HG02852 (cell line): ENCODE data around the gene LAMA3.
"Not testable (repeated sequence)": the region's sequence is repeated elsewhere in the genome, so short reads cannot be mapped to it uniquely, and the experiment has no call there.

Source experiments
- ATAC-seq: cut with Tn5 transposase; IDR thresholded peaks from one replicate; pipeline ENCODE4 v1.9.1; 2021; ENCODE audit warnings: mild to moderate bottlenecking, moderate library complexity; ENCODE audit not compliant: unreplicated experiment

Gene LAMA3

DNA sequence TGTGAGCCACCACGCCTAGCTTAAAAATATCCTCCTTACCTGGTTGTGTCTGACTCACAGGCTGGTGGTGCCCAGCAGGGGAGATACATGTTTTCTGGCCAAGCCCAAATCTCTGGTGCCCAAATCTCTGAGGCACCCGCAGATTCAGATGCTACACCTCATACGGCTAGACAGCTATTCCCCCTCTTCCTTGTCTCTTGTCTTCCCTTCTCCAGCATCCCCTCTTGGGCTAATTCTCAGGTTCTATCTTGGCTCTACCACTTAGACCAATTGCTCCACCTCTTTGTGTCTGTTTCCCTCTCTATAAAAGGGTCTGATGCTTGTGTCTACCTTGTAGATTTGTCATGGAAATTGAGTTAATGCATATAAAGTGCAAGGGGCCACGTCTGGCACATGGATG lies 13.4 kb downstream of the LAMA3 start:
- no peak for ATAC-seq

DNA sequence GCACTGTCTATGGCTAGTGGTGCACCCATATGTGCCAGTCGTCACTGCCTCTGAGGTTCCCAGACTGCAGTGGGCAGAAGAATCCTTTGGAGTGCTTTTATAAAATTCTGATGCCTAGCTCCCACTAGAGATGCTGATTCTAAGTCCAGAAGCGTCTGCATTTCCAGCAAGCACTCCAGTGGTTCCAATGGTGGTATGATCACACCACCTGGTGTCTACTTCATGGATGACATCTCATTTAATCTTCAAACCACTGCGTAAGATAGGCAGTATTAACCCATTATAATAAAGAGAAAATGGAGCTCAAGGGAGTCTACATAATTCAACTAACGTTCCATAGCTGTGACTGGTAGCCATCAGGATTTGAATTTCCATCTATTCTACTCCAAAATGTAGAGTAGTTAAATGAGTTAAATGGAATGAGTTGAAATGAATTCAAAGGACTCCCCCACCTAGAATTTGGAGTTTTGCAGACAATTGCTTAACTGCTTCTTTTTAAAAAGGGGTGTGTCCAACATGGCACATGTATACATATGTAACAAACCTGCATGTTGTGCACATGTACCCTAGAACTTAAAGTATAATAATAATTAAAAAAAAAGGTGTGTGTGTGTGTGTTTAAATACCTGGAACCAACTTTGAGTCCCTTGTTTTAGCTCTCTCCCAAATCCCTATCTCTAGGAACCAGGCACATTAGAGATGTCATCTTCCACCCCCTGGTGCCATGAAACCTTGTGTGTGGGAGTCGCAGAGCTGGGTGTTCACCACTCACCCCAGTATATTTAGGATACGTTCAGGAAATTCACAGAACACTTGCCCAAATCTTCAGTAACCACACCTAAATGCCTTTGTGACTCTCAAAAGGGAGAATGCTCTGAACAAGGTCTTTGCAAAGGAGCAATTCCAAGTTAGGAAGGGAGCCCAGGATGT lies 14.1 kb downstream of the LAMA3 start:
- ATAC-seq = no peak

DNA sequence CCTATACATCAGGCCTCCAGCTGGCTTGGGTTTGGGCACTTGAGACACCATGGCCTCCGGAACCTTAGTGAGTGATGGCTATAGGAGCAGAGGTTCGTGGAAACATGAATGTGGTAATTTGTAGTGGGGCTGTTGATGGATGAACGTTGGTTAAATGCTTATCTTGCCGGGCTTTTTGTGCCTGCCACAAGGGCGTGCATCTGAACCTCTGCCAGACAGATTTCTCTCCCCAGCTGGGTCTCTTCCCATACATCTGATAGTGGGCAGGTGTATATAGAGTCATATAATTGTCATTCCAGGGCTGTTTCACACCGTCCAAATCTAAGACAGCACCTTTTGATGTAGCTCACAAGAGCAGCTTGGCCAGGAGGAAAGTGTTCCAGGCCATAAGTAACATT lies 14.7 kb downstream of the LAMA3 start:
- no peak for ATAC-seq

DNA sequence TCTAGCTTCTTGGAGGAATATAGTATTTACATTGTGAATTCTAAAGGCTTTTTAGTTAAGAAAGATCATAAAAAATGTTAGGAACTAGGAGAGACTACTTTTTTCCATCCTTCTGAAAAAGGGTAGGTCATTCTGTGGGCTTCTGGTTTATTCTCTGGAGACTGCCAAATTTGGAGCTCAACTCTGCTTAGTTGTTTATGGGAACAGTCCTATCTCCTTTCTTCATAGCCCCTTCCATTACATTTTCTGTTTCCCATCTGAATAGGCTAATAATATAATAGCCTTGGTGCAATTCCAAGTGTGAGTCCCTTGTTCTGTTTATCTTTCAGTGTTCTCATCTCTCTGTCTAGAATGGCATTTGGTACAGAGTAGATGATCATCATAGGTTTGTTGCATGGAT lies 15.6 kb downstream of the LAMA3 start:
- ATAC-seq = no peak

DNA sequence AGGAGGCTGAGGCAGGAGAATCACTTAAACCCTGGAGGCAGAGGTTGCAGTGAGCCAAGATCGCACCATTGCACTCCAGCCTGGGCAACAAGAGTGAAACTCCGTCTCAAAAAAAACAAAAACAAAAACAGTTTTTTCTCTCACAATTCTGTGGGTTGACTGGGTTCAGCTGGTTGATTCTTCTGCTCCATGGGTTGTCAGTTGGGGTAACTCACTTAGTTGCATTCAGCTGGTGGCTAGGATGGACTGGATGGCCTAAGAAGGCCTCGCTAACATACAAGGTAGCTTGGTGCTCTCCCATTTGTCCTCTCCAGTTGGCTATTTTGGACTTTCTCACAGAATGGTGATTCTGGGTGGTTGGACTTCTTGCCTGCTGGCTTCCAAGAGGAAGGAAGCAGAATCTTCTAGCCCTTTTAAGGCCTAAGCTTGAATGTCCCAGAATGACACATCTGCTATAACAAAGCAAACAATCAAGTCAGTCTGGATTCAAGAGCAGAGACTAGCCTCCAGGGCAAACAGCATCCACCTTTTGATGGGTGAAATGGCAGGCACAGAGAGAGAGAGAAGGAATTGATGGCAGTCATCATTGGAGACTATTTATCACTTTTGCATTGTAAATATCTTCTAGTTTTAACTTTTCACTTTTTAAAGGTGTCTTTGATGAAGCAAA lies 17.9 kb downstream of the LAMA3 start:
- no peak for ATAC-seq

DNA sequence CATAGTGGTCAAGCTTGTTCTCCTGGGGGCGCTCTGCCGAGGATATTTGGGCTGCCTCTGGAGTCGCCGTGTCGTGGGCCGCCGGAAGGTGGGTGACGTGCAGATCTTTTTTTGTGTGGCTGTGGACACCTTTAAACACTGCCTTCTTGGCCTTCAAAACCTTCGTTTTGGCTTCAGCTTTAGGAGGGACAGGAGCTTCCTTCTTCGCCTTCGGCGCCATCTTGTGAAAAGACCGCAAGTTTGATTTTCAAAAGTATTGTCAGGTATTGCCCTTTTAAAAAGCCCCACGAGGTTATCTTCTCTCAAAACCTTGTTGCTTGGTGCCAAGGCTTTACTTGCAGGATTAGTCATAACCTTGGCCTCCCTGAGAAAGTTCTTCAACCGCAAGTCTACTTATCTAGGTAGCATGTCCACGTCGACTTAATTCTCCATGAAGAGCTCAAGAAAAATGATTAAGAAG lies 20.8 kb downstream of the LAMA3 start:
- ATAC-seq = no peak

DNA sequence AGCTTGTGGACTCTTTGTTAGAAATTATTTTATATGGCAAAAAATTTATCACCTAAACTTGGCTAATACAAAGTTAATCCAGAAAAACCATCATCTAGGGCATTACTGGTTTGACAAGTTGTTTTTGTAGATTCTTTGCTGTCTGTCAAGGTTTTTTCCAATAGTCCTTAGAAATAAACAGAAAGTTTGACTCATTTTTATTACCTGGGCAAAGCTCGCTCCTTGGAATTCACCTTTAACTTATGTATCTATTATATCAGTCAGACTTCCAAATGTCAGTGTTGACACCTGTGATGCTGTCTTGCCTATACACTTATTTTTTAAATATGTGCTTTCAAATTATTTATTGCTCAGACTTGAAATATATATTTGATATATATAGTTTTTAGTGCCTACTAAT lies 21.7 kb downstream of the LAMA3 start:
- no peak for ATAC-seq

DNA sequence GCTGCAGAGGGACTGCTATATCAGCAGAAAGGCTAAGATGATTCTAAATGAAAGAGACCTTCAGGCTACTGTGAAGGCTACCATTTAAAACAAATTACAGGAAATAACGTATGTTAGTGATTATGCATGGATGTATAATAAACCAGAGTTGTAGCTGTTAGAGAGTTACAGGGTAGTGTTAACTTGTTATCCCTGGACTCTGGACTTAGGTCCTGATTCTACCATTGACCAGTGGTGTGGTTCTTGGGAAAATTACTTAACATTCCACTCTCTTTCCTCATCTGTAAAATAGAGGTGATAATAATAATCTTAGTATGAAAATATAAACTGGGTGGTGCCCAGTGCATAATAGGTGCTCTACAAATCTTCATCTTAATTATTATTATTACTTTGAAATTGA lies 22.2 kb downstream of the LAMA3 start:
- ATAC-seq = no peak

DNA sequence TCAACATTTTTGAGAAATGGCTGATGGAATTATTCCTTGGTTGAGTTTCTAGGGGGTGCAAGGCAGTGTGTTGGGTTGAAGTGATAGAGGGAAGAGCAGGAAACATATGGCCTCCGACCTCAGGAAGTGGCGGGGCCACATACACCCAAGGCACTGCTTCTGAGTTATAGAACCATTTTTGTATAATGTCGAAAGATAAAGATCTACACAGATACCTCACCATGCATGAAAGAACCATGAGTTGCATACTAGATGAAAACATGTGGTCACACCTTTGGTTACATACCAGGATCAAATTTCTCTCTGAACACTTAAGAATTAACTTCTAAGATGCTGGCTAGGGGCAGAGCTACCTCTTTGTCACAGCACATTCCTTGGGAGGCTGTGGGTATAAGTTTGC lies 23.2 kb downstream of the LAMA3 start:
- no peak for ATAC-seq

DNA sequence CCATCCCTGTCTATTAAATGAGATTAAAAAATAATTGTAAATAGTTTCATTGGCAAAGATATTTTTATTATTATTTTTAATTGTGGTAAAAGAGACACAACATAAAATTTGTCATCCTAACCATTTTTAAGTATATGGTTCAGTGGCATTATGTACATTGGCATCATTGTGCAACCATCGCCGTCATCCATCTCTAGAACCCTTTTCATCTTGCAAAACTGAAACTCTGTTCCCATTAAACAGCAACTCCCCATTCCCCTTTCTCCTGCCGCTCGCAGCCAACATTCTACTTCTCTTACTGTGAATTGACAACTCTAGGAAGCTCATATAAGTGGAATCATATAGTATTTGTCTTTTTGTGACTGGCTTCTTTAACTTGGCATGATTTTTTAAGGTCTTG lies 25.3 kb downstream of the LAMA3 start:
- ATAC-seq = no peak

DNA sequence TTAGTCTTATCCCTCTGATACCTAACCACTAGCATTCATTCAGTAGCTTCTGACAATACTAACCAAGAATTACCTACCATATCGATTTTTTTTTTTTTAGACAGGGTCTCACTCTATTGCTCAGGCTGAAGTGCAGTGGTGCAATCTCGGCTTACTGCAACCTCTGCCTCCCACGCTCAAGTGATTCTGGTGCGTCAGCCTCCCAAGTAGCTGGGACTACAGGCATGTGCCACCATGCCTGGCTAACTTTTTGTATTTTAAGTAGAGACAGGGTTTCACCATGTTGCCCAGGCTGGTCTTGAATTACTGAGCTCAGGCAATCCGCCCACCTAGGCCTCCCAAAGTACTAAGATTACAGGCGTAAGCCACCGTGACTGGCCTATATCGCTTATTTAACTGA lies 26.8 kb downstream of the LAMA3 start:
- ATAC-seq = not testable (repeated sequence)

DNA sequence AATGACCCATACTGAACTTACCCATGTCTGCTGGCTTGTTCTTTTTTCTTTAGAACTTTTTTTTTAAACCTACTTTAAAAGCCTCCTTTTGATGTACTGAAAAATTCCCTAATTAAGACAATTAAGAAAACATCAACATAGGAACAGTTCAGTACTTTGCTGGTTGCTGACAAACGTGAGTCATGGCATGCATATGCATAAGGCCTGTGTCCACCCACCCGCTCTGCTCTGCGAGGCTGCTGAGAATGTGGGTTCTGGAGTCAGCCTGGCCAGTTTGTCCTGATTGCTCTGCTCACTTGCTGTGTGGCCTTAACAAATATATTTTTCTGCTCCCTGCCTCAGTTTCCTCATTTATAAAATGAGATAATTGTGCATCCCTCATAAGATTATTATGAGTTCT lies 27.3 kb downstream of the LAMA3 start:
- ATAC-seq = no peak

DNA sequence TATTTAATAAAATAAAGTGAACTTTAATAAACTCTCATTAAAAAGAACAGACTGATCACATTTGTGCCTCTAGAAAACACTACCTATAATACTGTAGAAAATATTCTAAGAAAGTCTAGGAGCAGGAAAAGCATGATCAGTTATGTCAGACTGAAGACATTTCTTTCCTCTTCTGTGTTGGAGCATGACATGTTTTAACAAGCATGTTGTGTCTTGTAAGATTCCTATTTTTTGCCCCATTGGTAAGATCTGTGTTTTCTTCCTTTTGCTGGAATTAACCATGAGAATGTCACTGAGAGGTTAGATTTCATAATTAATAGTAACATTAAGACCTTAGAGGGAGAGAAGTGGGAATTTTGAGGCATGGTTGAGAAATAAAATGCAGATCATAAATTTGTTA lies 27.7 kb downstream of the LAMA3 start:
- ATAC-seq = no peak

DNA sequence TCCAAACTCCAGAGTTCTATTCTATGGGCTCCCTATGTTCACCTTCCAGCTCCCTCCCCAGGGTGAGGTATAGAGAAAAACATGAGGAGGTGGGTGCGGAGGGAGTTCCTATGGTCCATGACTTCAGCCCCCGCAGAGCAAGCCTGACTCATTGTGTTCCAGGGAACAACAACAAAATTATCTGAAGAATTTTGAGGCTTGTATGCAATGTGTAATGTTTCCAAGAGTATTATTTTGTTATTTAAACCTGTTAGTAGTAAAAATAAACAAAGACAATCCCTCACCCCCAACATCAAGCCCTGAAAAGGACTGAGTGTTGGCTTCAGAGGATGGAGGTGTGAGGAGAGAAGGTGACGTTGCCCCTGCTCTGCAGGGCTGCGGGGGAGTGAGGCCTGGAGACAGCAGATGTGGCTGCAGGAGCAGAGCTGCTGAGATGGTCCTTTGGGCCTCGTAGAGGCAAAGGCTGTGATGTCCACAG lies 29.0 kb downstream of the LAMA3 start:
- ATAC-seq = no peak

DNA sequence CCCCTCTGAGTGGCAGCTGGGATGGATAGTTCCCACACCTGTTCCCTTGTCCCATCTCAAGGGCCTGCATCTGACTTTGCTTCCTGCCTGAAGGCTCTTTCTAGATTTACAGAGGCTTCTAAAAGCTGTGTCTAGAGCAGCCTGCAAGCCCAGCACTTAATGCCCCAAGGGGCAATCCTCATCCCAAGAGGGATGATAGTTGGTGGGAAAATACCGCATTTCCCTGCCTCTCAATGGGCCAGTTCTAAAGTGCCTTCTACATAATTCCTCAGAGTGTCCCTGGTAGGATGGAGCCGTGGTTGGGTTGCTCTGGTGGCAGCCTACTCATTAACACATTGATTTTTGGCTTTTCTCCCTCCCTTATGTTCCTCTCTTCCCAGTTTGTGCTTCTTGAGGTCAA lies 29.5 kb downstream of the LAMA3 start:
- ATAC-seq = no peak

DNA sequence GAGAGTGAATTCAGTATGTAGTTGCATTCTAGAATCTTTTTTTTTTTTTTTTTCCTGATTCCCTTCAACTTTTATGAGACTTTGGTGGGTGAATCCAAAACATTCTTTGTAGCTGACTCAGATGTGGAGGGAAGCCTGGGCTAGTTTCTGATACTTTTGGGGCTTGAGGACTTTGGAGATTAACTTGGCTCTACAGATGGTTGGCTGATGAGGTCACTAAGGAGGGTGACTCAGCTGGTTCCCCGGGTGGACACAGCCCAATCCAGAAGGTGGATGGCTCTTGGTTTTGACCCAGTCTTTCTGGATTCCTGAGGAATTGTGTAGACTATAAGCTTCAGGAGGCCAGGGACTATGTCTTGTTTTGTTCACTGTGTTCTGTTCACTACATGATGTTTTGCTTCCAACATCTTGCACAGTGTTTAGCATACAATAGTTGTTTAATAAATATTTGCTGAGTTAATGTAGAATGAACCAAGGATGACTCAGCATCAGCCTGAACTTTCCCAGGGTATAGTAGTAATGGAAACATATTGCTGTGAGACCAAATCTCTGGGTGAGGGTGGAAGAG lies 30.5 kb downstream of the LAMA3 start:
- no peak for ATAC-seq

DNA sequence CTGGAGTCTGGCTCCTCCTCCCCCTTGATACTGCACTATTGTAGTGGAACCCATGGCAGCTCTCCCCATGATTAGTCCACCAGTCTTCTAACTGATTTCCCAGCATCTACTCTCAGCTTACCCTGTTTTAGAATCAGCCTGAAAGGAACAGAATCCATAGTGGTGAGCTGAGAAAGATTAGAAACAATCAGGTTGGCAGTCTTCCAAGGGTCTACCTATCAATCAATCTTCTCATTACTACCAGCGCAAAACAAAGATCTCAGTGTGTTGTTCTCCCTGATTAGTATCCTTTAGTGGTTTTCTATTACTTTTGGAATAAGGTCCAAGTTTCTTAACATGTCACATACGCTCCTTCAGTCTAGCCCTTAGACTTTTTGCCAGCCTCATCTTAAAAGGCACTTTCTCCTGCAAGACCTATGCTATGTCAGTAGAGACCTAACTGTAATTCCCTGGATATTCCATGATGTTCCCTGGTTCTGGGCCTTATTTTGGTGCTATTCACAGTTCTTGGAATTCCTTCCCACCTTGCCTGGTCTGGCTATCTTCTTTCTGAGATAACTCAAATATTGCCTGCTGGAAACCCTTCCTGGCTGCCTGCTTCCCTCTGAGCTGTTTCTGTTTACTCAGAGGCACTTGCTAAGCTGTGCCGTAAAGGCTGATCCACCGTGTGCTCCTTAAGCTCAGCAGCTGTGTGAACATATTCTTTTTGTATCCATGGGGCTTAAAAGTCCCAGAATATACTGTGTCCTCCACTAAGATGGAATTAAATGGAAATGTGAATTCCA lies 32.6 kb downstream of the LAMA3 start:
- ATAC-seq = no peak

DNA sequence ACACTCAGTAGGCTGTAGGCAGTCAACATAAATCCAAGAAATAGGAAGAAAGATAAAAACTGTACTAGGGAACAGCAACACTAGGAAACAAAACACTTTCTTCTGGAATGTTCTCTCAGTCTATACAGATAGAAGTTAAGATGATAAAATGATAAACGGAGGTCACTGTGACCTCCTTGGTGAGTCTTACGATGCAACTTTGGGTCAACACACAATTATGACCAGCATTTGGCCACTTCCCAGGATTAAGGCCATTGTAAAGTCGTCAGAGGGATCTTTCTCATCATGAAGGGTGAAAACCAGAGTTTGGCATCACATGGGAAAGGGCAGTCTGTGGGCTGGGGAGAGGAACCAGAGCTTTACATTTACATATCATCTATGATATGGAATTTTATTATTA lies 33.4 kb downstream of the LAMA3 start:
- no peak for ATAC-seq

DNA sequence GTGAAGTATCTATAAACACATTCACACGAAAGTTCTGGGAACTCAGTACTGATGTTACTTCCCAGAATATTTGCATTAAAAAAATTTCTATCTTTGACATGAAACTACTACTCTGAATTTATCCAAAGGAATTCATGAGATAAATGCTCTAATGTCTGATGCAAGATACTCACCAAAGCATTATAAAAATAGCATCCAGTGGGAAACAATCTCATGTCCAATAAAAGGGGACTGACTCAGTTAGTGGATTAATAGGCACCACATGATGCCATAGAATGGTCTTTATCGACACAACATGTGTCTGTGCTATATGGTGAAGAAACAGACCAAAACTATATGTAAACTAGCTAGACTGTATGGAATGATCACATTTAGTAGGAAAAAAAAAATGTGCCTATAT lies 33.9 kb downstream of the LAMA3 start:
- no peak for ATAC-seq

DNA sequence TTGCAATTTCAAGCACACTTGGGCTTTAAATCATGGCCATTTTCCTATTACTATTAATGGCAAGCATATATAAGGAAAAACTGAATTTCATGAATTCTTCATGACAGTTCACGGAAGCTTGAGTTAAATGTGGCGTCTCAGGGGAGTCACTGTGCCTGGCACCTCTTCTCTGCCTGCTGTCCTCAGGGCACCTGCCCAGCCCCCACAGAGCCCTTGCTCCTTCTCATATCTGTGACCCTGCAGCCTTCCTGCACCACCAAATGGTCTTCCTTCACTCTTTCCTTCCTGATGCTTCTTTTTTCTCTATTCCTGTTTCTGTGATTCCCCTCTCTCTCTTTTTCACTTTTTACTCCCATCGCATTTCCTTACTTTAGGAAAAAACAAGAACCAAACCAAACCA lies 35.4 kb downstream of the LAMA3 start:
- no peak for ATAC-seq

DNA sequence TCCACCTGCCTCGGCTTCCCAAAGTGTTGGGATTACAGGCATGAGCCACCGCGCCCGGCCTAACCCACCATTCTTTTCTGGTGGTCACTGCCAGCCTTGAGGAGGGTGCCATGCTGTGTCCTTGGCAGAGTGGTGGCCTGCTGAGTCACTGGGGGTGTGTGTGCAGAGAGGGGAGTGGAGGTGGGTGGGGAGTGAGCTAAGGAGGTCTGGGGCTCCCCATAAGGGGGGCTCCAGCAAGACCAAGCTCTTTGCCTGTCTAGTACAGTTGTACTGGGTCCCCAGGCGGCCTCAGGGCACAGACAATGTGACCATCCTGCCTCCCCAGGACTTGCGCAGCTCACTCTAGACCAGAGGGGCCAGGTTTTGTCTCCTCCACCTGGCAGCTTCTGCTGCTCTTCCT lies 36.1 kb downstream of the LAMA3 start:
- ATAC-seq = no peak
